Body of pancreas (tissue), 4 donors: ENCODE measurements around the gene CCDC87.

ENCODE experiments used
- POLR2A ChIP-seq, 3 donors: fragments of 450-650 bp; IDR thresholded peaks; one replicate each; pipeline ENCODE4 v1.6.1; 2016; ENCODE audit warnings: antibody characterized with exemption in 3 of 3, mild to moderate bottlenecking in 2 of 3
- TF ChIP-seq, protein P1 (sequence below), 7 experiments: fragments of 450-650 bp in 4 of 7; fragments of 200-600 bp in 3 of 7; sonication (generic) in 3 of 7; IDR thresholded peaks; one replicate each; pipeline ENCODE4 v1.5.1; 2016 to 2019; ENCODE audit warnings: antibody characterized with exemption in 7 of 7

DNA sequence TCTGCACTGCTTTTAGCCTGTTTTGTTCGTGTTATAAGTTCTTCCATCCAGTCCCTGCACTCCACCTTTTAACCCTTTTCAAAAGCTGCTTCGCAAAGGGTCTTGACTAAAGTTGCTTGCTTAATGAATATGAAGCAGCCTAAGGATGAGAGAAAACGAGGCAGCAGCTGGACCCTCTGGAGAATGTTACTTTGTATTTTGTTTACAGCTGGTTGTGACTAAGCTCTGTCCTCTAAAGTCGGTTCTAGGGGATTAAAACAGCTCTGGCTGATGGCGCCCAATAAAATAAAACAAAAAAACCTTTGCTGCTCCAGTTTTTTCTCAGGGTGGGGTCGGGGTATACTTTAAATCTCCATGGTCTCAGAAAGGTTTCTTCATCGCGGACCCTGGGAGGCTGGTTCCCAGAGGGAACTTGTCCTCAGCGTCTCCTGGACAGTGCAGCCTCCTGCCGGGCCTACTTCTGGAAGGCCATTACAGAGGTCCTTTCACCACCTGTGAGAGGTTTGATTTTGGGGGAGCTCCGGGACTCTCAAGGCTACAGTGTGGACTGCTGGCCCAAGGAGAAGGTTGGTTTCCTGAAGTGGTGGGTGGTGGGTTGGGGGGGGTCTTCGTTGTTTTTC lies 44.8 kb upstream of the CCDC87 start:
- TF ChIP-seq, protein P1, sequence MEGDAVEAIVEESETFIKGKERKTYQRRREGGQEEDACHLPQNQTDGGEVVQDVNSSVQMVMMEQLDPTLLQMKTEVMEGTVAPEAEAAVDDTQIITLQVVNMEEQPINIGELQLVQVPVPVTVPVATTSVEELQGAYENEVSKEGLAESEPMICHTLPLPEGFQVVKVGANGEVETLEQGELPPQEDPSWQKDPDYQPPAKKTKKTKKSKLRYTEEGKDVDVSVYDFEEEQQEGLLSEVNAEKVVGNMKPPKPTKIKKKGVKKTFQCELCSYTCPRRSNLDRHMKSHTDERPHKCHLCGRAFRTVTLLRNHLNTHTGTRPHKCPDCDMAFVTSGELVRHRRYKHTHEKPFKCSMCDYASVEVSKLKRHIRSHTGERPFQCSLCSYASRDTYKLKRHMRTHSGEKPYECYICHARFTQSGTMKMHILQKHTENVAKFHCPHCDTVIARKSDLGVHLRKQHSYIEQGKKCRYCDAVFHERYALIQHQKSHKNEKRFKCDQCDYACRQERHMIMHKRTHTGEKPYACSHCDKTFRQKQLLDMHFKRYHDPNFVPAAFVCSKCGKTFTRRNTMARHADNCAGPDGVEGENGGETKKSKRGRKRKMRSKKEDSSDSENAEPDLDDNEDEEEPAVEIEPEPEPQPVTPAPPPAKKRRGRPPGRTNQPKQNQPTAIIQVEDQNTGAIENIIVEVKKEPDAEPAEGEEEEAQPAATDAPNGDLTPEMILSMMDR (IDR thresholded peaks at IDR 0.05): no peak
- no peak for TF ChIP-seq POLR2A (IDR thresholded peaks at IDR 0.05)
